Measurements from ENCODE around the gene CHST5. TPM values are rescaled to one million over a fixed set of nuclear protein-coding genes. Genes with fewer than 3 reads are reported as not detected.

The CHST5 gene
- total and polyA plus RNA-seq, 2 experiments from 2014 or later, result not detected

GRCh38 chr16:75506574-75506973, 29.3 kb downstream of the CHST5 start:
- TF ChIP-seq EZH2phosphoT487 (IDR thresholded peaks at IDR 0.05; ENCODE audit: low read depth, severe bottlenecking, unreplicated experiment), result no peak
- TF ChIP-seq, protein P1, sequence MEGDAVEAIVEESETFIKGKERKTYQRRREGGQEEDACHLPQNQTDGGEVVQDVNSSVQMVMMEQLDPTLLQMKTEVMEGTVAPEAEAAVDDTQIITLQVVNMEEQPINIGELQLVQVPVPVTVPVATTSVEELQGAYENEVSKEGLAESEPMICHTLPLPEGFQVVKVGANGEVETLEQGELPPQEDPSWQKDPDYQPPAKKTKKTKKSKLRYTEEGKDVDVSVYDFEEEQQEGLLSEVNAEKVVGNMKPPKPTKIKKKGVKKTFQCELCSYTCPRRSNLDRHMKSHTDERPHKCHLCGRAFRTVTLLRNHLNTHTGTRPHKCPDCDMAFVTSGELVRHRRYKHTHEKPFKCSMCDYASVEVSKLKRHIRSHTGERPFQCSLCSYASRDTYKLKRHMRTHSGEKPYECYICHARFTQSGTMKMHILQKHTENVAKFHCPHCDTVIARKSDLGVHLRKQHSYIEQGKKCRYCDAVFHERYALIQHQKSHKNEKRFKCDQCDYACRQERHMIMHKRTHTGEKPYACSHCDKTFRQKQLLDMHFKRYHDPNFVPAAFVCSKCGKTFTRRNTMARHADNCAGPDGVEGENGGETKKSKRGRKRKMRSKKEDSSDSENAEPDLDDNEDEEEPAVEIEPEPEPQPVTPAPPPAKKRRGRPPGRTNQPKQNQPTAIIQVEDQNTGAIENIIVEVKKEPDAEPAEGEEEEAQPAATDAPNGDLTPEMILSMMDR (IDR thresholded peaks at IDR 0.05; ENCODE audit: poor library complexity), result no peak
- no peak for TF ChIP-seq EZH2 (IDR thresholded peaks at IDR 0.05; ENCODE audit: borderline replicate concordance)
- no peaks in the 10 kb centered on the region for H3K27me3 ChIP-seq
- no peaks in the 10 kb centered on the region for H3K9me3 ChIP-seq (ENCODE audit: low read depth)
- no peak overlapping the region for H3K4me2 ChIP-seq
- H3K36me3 ChIP-seq (replicated peaks; ENCODE audit: insufficient read depth, low read depth), result no peaks in the 10 kb centered on the region
- no peaks in the 10 kb centered on the region for H3K4me1 ChIP-seq (ENCODE audit: insufficient read depth)
- DNase-seq (ENCODE audit: low spot score), result no peak
- H3K27ac ChIP-seq, result peak overlapping the region; percentile 26
- H3K4me3 ChIP-seq, result no peak overlapping the region
- no peak overlapping the region for H2AFZ ChIP-seq
- no peaks in the 10 kb centered on the region for H3K79me2 ChIP-seq
- WGBS (ENCODE audit: low lambda C conversion rate, missing lambda C conversion rate), result 71% methylated on average over 7 of the region's 7 CpGs
- no peaks in the 10 kb centered on the region for H3K9me2 ChIP-seq (replicated peaks; ENCODE audit: insufficient read depth)
- H4K20me1 ChIP-seq (ENCODE audit: insufficient read depth, poor library complexity, severe bottlenecking), result no peaks in the 10 kb centered on the region

DNA sequence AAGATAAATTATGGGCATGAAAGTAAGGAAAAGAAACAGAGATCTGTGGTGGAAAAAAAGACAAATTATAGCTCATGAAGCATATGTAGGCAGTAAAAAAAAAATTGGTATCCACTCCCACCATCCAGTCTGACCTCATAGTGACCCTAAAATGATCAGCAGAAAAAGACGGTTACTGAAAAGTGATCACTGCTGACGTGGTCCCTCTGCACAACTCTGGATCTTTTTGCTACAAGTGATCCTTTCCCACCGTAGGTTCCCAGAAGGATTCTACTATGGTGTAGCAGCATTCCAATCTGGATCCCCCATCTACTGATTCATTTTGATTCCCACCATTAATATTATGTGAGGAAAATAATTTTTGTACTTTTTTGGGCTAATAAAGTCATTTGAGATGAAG, 29.8 kb downstream of the CHST5 start:
- 82% methylated on average over 3 of the region's 3 CpGs for WGBS (ENCODE audit: low lambda C conversion rate, missing lambda C conversion rate)
- no peak for DNase-seq (ENCODE audit: low spot score)
- Histone ChIP-seq H3K9me3 (ENCODE audit: low read depth) (no peaks in the 10 kb centered on the region), H3K9me2 (replicated peaks; ENCODE audit: insufficient read depth) (no peaks in the 10 kb centered on the region), H3K79me2 (no peaks in the 10 kb centered on the region), H3K4me1 (ENCODE audit: insufficient read depth) (no peaks in the 10 kb centered on the region), H3K27ac (peak overlapping the region; percentile 26), H2AFZ (no peak overlapping the region), H4K20me1 (ENCODE audit: insufficient read depth, poor library complexity, severe bottlenecking) (no peaks in the 10 kb centered on the region), H3K4me2 (no peak overlapping the region), H3K27me3 (no peaks in the 10 kb centered on the region), H3K36me3 (replicated peaks; ENCODE audit: insufficient read depth, low read depth) (no peaks in the 10 kb centered on the region), H3K4me3 (no peak overlapping the region)
- TF ChIP-seq, protein P1 (IDR thresholded peaks at IDR 0.05; ENCODE audit: poor library complexity), result no peak

DNA sequence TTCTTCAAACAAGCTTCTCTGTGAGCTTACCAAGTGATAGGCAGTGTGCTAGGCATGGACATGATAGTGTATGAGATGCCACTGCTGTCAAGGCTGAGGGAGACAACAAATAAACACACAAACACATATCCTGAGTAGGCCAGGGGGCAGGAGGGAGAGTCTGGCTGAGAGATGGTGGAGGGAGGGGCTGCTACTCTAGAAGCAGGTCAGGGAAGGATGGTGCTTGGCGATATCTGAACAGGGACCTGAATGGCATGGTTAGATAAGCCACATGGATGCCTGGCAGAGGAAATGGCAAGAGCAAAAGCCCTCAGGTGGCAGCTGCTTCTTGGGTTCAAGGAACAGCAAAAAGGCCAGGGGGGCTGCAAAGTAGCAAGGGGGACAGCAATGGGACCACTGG, 32.1 kb downstream of the CHST5 start:
- Histone ChIP-seq H3K4me2 (no peak overlapping the region), H3K27me3 (no peaks in the 10 kb centered on the region), H2AFZ (no peak overlapping the region), H3K79me2 (no peaks in the 10 kb centered on the region), H3K9me3 (ENCODE audit: low read depth) (no peaks in the 10 kb centered on the region), H3K4me1 (ENCODE audit: insufficient read depth) (no peaks in the 10 kb centered on the region), H3K4me3 (no peak overlapping the region), H4K20me1 (ENCODE audit: insufficient read depth, poor library complexity, severe bottlenecking) (no peaks in the 10 kb centered on the region), H3K36me3 (replicated peaks; ENCODE audit: insufficient read depth, low read depth) (no peaks in the 10 kb centered on the region), H3K9me2 (replicated peaks; ENCODE audit: insufficient read depth) (no peaks in the 10 kb centered on the region), H3K27ac (no peak overlapping the region)
- no peak for DNase-seq (ENCODE audit: low spot score)
- TF ChIP-seq EZH2 (IDR thresholded peaks at IDR 0.05; ENCODE audit: borderline replicate concordance) (no peak), EZH2phosphoT487 (IDR thresholded peaks at IDR 0.05; ENCODE audit: low read depth, severe bottlenecking, unreplicated experiment) (no peak)
- TF ChIP-seq, protein P1 (IDR thresholded peaks at IDR 0.05; ENCODE audit: poor library complexity), result no peak
- WGBS (ENCODE audit: low lambda C conversion rate, missing lambda C conversion rate), result 88% methylated on average over 1 of the region's 1 CpG

All from hepatocyte (in vitro differentiated cells).